GM12892 (cell line): ENCODE data around the gene APBB3. TPM values are rescaled to one million over a fixed set of nuclear protein-coding genes. Genes with fewer than 3 reads are reported as not detected.
"Not testable (repeated sequence)": the region's sequence is repeated elsewhere in the genome, so short reads cannot be mapped to it uniquely, and the experiment has no call there.

Experiments used
- DNase-seq: peaks from one replicate; pipeline ENCODE4 v3.0.0; 2011; ENCODE audit not compliant: insufficient read length
- FAIRE-seq: peaks from 2 replicates; lab custom pipeline; 2011; peaks lifted over from hg19 to GRCh38; lab: Jason Lieb, UNC
- POLR2A ChIP-seq: IDR thresholded peaks from 2 replicates; pipeline ENCODE4 v1.6.1; 2011; ENCODE audit warnings: low read depth, low read length, control low read depth
- POLR2AphosphoS5 ChIP-seq: IDR thresholded peaks from 2 replicates; pipeline ENCODE4 v1.6.1; 2011; ENCODE audit warnings: low read depth, low read length, control low read depth
- TAF1 ChIP-seq: IDR thresholded peaks from 2 replicates; pipeline ENCODE4 v1.6.1; 2011; ENCODE audit warnings: low read depth, mild to moderate bottlenecking, control low read depth, low read length, borderline replicate concordance
- polyA plus RNA-seq: library from polyadenylated mRNA; unstranded; fragments of >200 nt; gene quantifications from one replicate; pipeline ENCODE4 v1.2.1, GENCODE V29; 2012; ENCODE audit warnings: missing spikeins, inconsistent platforms; ENCODE audit not compliant: missing spikeins

Gene APBB3
- 25.9 TPM for polyA plus RNA-seq

GRCh38 chr5:140564196-140565023 lies at the start of gene APBB3, which contains the start of gene SLC35A4:
Gene APBB3, minus strand, starts transcription at chr5:140564598. Its CDS starts 353 bp downstream, at chr5:140564245.
Gene SLC35A4, plus strand, starts transcription at chr5:140564828. Its CDS starts 2,342 bp downstream, at chr5:140567170.
- TF ChIP-seq TAF1, result peak; percentile 94; the same call in 1 of the 2 replicates
- TF ChIP-seq POLR2AphosphoS5, result peak; percentile 87
- TF ChIP-seq POLR2A, result peak; percentile 94
- FAIRE-seq (peak; percentile 99), DNase-seq (peak; percentile 93)

GRCh38 chr5:140611020-140611521 lies 46.7 kb upstream of the APBB3 start:
- FAIRE-seq (no peak), DNase-seq (no peak)
- TF ChIP-seq POLR2A (no peak), TAF1 (no peak), POLR2AphosphoS5 (no peak)

GRCh38 chr5:140609126-140609525 lies 44.7 kb upstream of the APBB3 start:
- TF ChIP-seq POLR2AphosphoS5 (no peak), TAF1 (no peak), POLR2A (no peak)
- FAIRE-seq (no peak), DNase-seq (no peak)

- DNase-seq, result no peak
- no peak for FAIRE-seq
- TF ChIP-seq POLR2A (no peak), POLR2AphosphoS5 (no peak), TAF1 (no peak)
These were observed 44.3 kb upstream of the APBB3 start for GRCh38 chr5:140608722-140609121.

- FAIRE-seq (no peak), DNase-seq (no peak)
- no peak for TF ChIP-seq POLR2AphosphoS5
- TF ChIP-seq TAF1, result no peak
- TF ChIP-seq POLR2A, result no peak
These were observed 42.6 kb upstream of the APBB3 start for GRCh38 chr5:140607031-140607430.

- no peak for FAIRE-seq
- TF ChIP-seq POLR2A (no peak), POLR2AphosphoS5 (no peak), TAF1 (no peak)
- no peak for DNase-seq
These were observed 41.5 kb upstream of the APBB3 start for GRCh38 chr5:140605879-140606278.

GRCh38 chr5:140603734-140604133 lies 39.3 kb upstream of the APBB3 start:
- DNase-seq (no peak), FAIRE-seq (no peak)
- TF ChIP-seq POLR2A (no peak), POLR2AphosphoS5 (no peak), TAF1 (no peak)

GRCh38 chr5:140603446-140603698 lies 39.0 kb upstream of the APBB3 start:
- not testable (repeated sequence) for FAIRE-seq

GRCh38 chr5:140602147-140602546 lies 37.7 kb upstream of the APBB3 start:
- TF ChIP-seq POLR2AphosphoS5 (no peak), POLR2A (no peak), TAF1 (no peak)
- DNase-seq, result no peak
- FAIRE-seq, result no peak

More at GRCh38 chr5:140603446-140603698, 39.0 kb upstream of the APBB3 start:
- not testable (repeated sequence) for DNase-seq

- DNase-seq, result no peak
- TF ChIP-seq TAF1 (no peak), POLR2AphosphoS5 (no peak), POLR2A (no peak)
- FAIRE-seq, result no peak
These were observed 35.7 kb upstream of the APBB3 start for GRCh38 chr5:140600096-140600495.

GRCh38 chr5:140598836-140599235 lies 34.4 kb upstream of the APBB3 start:
- TF ChIP-seq TAF1, result no peak
- no peak for TF ChIP-seq POLR2A
- no peak for TF ChIP-seq POLR2AphosphoS5
- DNase-seq, result no peak
- no peak for FAIRE-seq

- no peak for DNase-seq
- no peak for FAIRE-seq
- no peak for TF ChIP-seq POLR2A
These were observed 31.9 kb upstream of the APBB3 start for GRCh38 chr5:140596321-140596741.
